Endothelial cell of umbilical vein (primary cell): Measurements from ENCODE around the gene USP7. TPM values are rescaled to one million over a fixed set of nuclear protein-coding genes. Genes with fewer than 3 reads are reported as not detected.
A peak's percentile ranks its signal among the peaks of the same experiment; 100 is the strongest.

ENCODE experiments used
- BruUV-seq: library from RNA; stranded (reverse); fragments of 400-500 nt; replicated peaks from 2 replicates; lab custom pipeline; 2021; lab: Mats Ljungman, UMichigan
- CTCF ChIA-PET: fragments of 300-600, 350-600 bp; sonication (Branson Sonifier 250); formaldehyde crosslinking; loops from one replicate; lab custom pipeline; 2021; ENCODE audit warnings: antibody characterized with exemption, inconsistent platforms; lab: Charles Lee
- POLR2A ChIA-PET: fragments of 300-600, 350-600 bp; sonication (Branson Sonifier 250); formaldehyde crosslinking; loops from one replicate; lab custom pipeline; 2021; ENCODE audit warnings: antibody characterized with exemption, inconsistent platforms; lab: Charles Lee
- DNase-seq: peaks from one replicate; pipeline ENCODE4 v3.0.0-alpha.2; 2011; ENCODE audit warnings: low read depth, low spot score
- FAIRE-seq: peaks from 2 replicates; lab custom pipeline; 2011; peaks lifted over from hg19 to GRCh38; lab: Jason Lieb, UNC
- H2AFZ ChIP-seq: 2 replicates; pipeline ENCODE4 v1.6.0; 2012; ENCODE audit warnings: low read depth, low read length, control low read depth, inconsistent platforms
- H3K27ac ChIP-seq: 2 replicates; pipeline ENCODE4 v1.5.1; 2011; ENCODE audit warnings: low read depth, mild to moderate bottlenecking, control low read depth, low read length, moderate library complexity; ENCODE audit not compliant: insufficient read depth
- H3K27me3 ChIP-seq, 2 experiments: 2 replicates each; pipeline versions ENCODE4 v1.6.0 to v1.6.1; 2011; ENCODE audit warnings: low read length in 2 of 2, mixed read lengths in 1 of 2; ENCODE audit not compliant: control insufficient read depth in 2 of 2, insufficient read depth in 2 of 2
- H3K36me3 ChIP-seq, 2 experiments: 2 replicates in 1 of 2; 3 replicates in 1 of 2; pipeline ENCODE4 v1.5.1; 2011; ENCODE audit warnings: low read length in 2 of 2, mild to moderate bottlenecking in 1 of 2, moderate library complexity in 1 of 2; ENCODE audit not compliant: control insufficient read depth in 2 of 2, insufficient read depth in 2 of 2; ENCODE audit errors: extremely low read depth in 1 of 2
- H3K4me1 ChIP-seq: 3 replicates; pipeline ENCODE4 v1.5.1; 2011; ENCODE audit warnings: mild to moderate bottlenecking, low read length; ENCODE audit not compliant: control insufficient read depth, insufficient read depth; ENCODE audit errors: extremely low read depth
- H3K4me2 ChIP-seq: 2 replicates; pipeline ENCODE4 v1.6.1; 2011; ENCODE audit warnings: low read length, control low read depth, mixed read lengths; ENCODE audit not compliant: insufficient read depth
- H3K4me3 ChIP-seq, 3 experiments: fragments of 200-600 bp in 1 of 3; sonication (generic), shearing (Covaris generic) in 1 of 3; replicated peaks in 1 of 3; 2 replicates each; pipeline ENCODE4 v1.5.1; 2011 to 2016; ENCODE audit warnings: control low read depth in 3 of 3, low read length in 3 of 3, mild to moderate bottlenecking in 2 of 3, inconsistent platforms in 1 of 3, low read depth in 1 of 3, moderate library complexity in 1 of 3; ENCODE audit not compliant: insufficient read depth in 1 of 3
- H3K79me2 ChIP-seq: 2 replicates; pipeline ENCODE4 v1.6.0; 2012; ENCODE audit warnings: low read length, inconsistent platforms; ENCODE audit not compliant: control insufficient read depth, insufficient read depth
- H3K9ac ChIP-seq: replicated peaks from 2 replicates; pipeline ENCODE3; 2011; ENCODE audit warnings: low read length, control low read depth; ENCODE audit not compliant: insufficient read depth; ENCODE audit errors: extremely low read depth
- H3K9me1 ChIP-seq: replicated peaks from 3 replicates; pipeline ENCODE4 v1.6.0; 2011; ENCODE audit warnings: mild to moderate bottlenecking, low read length; ENCODE audit not compliant: control insufficient read depth, insufficient read depth; ENCODE audit errors: extremely low read depth
- H3K9me3 ChIP-seq: replicated peaks from 2 replicates; pipeline ENCODE4 v1.5.1; 2012; ENCODE audit warnings: low read length, inconsistent platforms; ENCODE audit not compliant: control insufficient read depth, insufficient read depth
- H4K20me1 ChIP-seq: replicated peaks from 2 replicates; pipeline ENCODE3; 2011; ENCODE audit warnings: mild to moderate bottlenecking, low read length; ENCODE audit not compliant: control insufficient read depth, insufficient read depth; ENCODE audit errors: extremely low read depth
- EZH2 ChIP-seq: IDR thresholded peaks from 2 replicates; pipeline ENCODE4 v1.6.1; 2012; ENCODE audit warnings: borderline replicate concordance, low read depth, mild to moderate bottlenecking, moderate library complexity, low read length, inconsistent platforms; ENCODE audit not compliant: severe bottlenecking
- GATA2 ChIP-seq: IDR thresholded peaks from 2 replicates; pipeline ENCODE4 v1.7.0; 2011; ENCODE audit warnings: low read depth, mild to moderate bottlenecking, moderate library complexity, mixed read lengths, low read length; ENCODE audit not compliant: insufficient read length, insufficient read depth
- JUN ChIP-seq: IDR thresholded peaks from 2 replicates; pipeline ENCODE4 v1.6.1; 2011; ENCODE audit warnings: borderline replicate concordance, low read depth; ENCODE audit not compliant: insufficient read length, insufficient read depth
- MYC ChIP-seq: IDR thresholded peaks from one replicate; pipeline ENCODE4 v1.6.1; 2011; ENCODE audit warnings: mild to moderate bottlenecking, low read depth, low read length
- POLR2A ChIP-seq: IDR thresholded peaks from 2 replicates; pipeline ENCODE4 v1.6.1; 2012; ENCODE audit warnings: low read depth, mild to moderate bottlenecking, control low read depth, low read length
- POLR2AphosphoS5 ChIP-seq: IDR thresholded peaks from 2 replicates; pipeline ENCODE4 v1.6.1; 2012; ENCODE audit warnings: low read depth, mild to moderate bottlenecking, control low read depth, low read length, moderate library complexity; ENCODE audit not compliant: insufficient read depth
- dilution Hi-C: fragments of 300-500 bp; cut with MboI; formaldehyde crosslinking; loops from one replicate; pipeline ENCODE4 v1.15.0; 2019; ENCODE audit warnings: low sequenced_read_pairs; ENCODE audit not compliant: extremely low pct_ligation_motif_present
- intact Hi-C: fragments of 100-400 bp; cut with micrococcal nuclease; formaldehyde crosslinking; loops from one replicate; pipeline ENCODE4 v1.10.0; 2022
- polyA plus RNA-seq, 4 experiments: library from polyadenylated mRNA; depleted of rRNA in 3 of 4; stranded (reverse) in 3 of 4; unstranded in 1 of 4; fragments of >200 nt; gene quantifications; 2 replicates each; pipeline versions ENCODE4 v1.2.1 to v1.2.3, GENCODE V29; 2011 to 2012; ENCODE audit warnings: missing spikeins in 1 of 4
- total RNA-seq: library from RNA; stranded (reverse); gene quantifications from 2 replicates; pipeline ENCODE4 v1.2.3, GENCODE V29; 2021

The USP7 gene
- total and polyA plus RNA-seq, 2 donors (not counting 3 experiments of a cell fraction or from before 2014, with no cell fraction given), result 17.7 to 130 TPM

DNA sequence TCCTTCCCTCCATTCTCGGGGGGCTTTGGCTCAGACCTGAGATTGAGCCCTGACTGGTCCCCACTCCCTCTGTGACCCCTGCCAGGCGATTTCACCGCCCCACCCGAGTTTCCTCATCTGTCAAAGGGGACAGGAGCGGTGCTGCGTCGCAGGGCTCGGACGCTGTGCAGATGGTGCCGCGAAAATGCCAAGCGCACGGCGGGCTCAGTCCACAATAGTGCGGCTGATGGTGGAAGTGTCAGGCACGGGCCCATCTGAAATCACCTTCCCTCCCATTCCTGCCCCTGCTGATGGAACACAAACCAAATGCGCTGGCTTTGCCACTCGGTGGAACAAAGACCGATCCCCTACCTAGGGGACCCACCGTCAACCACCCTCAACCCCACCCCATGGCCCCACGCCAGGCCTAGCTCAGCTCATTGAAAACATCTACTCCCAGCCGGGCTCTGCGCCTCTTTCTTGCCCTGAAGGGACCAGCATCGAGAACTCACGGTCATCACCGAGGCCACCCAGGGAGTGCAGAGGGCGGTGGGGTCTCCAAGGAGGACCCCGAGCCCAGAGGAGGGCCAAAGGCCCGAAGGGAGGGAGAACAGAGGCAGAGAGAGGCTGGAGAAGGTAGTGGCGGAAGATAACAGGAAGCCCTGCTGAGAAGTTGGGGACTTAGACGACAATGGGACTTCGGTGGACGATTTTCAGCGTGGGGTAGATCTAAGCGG is 96.3 kb downstream of the USP7 start:
- intact Hi-C loops (loop anchor here (5.0 kb wide), 1 partner anchor 300 kb away; no protein-coding TSS in a partner anchor), dilution Hi-C loops (no loop called here)
- Histone ChIP-seq H3K36me3 (no peaks in the 10 kb centered on the region), H2AFZ (peak overlapping the region; percentile 19), H3K79me2 (peaks cover 47% of the 10 kb centered on the region), H4K20me1 (no peaks in the 10 kb centered on the region), H3K4me2 (peak overlapping the region; percentile 80), H3K9ac (peak overlapping the region; percentile 60), H3K9me1 (no peaks in the 10 kb centered on the region), H3K27ac (peak overlapping the region; percentile 64), H3K4me3 (peak overlapping the region; percentile 60 to 80 (median 75)), H3K27me3 (no peaks in the 10 kb centered on the region), H3K4me1 (peaks cover 20% of the 10 kb centered on the region), H3K9me3 (no peaks in the 10 kb centered on the region)
- FAIRE-seq, result peak; percentile 4
- CTCF ChIA-PET, result interaction anchor here (1.4 to 8.0 kb wide), 4 partner anchors 12 to 39 kb away, joined by 5 to 67 read pairs (median 8); partner anchors contain the start of gene LITAFD
- no TSS peak for BruUV-seq
- no peak for TF ChIP-seq JUN
- peak; percentile 45 for DNase-seq
- POLR2A ChIA-PET, result interaction anchor here (0.7 to 1.0 kb wide), 2 partner anchors 17 to 224 kb away, joined by 3 read pairs; partner anchors contain the start of gene HAPSTR1

DNA sequence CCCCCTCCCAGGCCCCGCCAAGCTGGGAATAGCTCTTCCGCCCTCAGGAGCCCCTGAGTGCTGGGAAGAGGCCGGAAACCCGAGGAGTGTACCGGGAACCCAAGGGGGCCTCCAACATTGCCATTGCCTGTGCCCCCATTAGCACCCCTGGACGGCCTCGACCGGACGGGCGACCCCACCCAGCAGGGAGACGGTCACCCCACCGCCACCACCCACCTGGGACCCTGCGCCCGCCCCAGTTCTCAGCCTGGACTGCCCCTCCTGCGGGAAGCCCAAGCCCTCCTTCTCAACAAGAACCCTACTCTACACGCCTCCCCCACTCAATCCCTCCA is 96.9 kb downstream of the USP7 start:
- TF ChIP-seq MYC (no peak), POLR2AphosphoS5 (no peak), GATA2 (no peak), EZH2 (no peak), JUN (no peak), POLR2A (no peak)
- intact Hi-C loops, result loop anchor here (5.0 kb wide), 1 partner anchor 300 kb away; no protein-coding TSS in a partner anchor
- FAIRE-seq, result no peak
- no peaks in the 10 kb centered on the region for H3K9me3 ChIP-seq
- no TSS peak for BruUV-seq
- H3K9me1 ChIP-seq, result no peaks in the 10 kb centered on the region
- H3K4me1 ChIP-seq, result peaks cover 20% of the 10 kb centered on the region
- peak overlapping the region; percentile 60 to 80 (median 75) for H3K4me3 ChIP-seq
- dilution Hi-C loops, result no loop called here
- H2AFZ ChIP-seq, result peak overlapping the region; percentile 19
- H3K79me2 ChIP-seq, result peaks cover 52% of the 10 kb centered on the region
- ChIA-PET CTCF (interaction anchor here (1.4 to 8.0 kb wide), 2 partner anchors 11 to 14 kb away, joined by 6 to 67 read pairs; partner anchors contain the start of gene LITAFD), POLR2A (interaction anchor here (0.7 to 0.8 kb wide), 2 partner anchors 17 to 224 kb away, joined by 3 read pairs; partner anchors contain the start of gene HAPSTR1)
- H3K36me3 ChIP-seq, result no peaks in the 10 kb centered on the region
- H3K27me3 ChIP-seq, result no peaks in the 10 kb centered on the region
- H4K20me1 ChIP-seq, result no peaks in the 10 kb centered on the region
- H3K4me2 ChIP-seq, result peak overlapping the region; percentile 80
- no peak for DNase-seq
- no peak overlapping the region for H3K27ac ChIP-seq
- peak overlapping the region; percentile 60 for H3K9ac ChIP-seq
